HG02588 (cell line): ENCODE results near the gene SFN.
A peak's percentile ranks its signal among the peaks of the same experiment; 100 is the strongest.
"Not testable (repeated sequence)": the region's sequence is repeated elsewhere in the genome, so short reads cannot be mapped to it uniquely, and the experiment has no call there.

Source experiments
- ATAC-seq: cut with Tn5 transposase; IDR thresholded peaks from one replicate; pipeline ENCODE4 v1.9.1; 2021; ENCODE audit warnings: mild to moderate bottlenecking, moderate library complexity; ENCODE audit not compliant: unreplicated experiment

Gene SFN

GRCh38 chr1:26862781-26863684, at the start of gene SFN:
SFN (plus strand) TSS chr1:26863149; CDS start chr1:26863213, 64 bp downstream.
- no peak for ATAC-seq

- no peak for ATAC-seq
These were observed 48.6 kb upstream of the SFN start for GRCh38 chr1:26814377-26814776.

- no peak for ATAC-seq
These were observed 48.1 kb upstream of the SFN start for GRCh38 chr1:26814893-26815292.

- peak; percentile 78 for ATAC-seq
These were observed 42.1 kb upstream of the SFN start for GRCh38 chr1:26820784-26821269.

- ATAC-seq: no peak
These were observed 40.1 kb upstream of the SFN start for GRCh38 chr1:26822737-26823395.

- ATAC-seq: no peak
These were observed 38.2 kb upstream of the SFN start for GRCh38 chr1:26824731-26825130.

GRCh38 chr1:26826261-26827105, 36.5 kb upstream of the SFN start, which contains the start of gene ZDHHC18:
ZDHHC18 (plus strand) TSS chr1:26826688; CDS start chr1:26826805, 117 bp downstream.
- peak; percentile 80 for ATAC-seq

GRCh38 chr1:26827106-26827604, 35.8 kb upstream of the SFN start:
- no peak for ATAC-seq

- no peak for ATAC-seq
These were observed 35.3 kb upstream of the SFN start for GRCh38 chr1:26827663-26828062.

- no peak for ATAC-seq
These were observed 34.4 kb upstream of the SFN start for GRCh38 chr1:26828411-26828991.

GRCh38 chr1:26829184-26829911, 33.6 kb upstream of the SFN start:
- ATAC-seq: no peak

- no peak for ATAC-seq
These were observed 31.9 kb upstream of the SFN start for GRCh38 chr1:26831059-26831458.

GRCh38 chr1:26831546-26832248, 31.3 kb upstream of the SFN start:
- no peak for ATAC-seq

GRCh38 chr1:26832249-26832960, 30.5 kb upstream of the SFN start:
- no peak for ATAC-seq

- ATAC-seq: peak; percentile 87
These were observed 29.2 kb upstream of the SFN start for GRCh38 chr1:26833432-26834405.

GRCh38 chr1:26837665-26838064, 25.3 kb upstream of the SFN start:
- ATAC-seq: not testable (repeated sequence)
